Measurements from ENCODE around the gene KRTAP2-1.
"Not testable (repeated sequence)": the region's sequence is repeated elsewhere in the genome, so short reads cannot be mapped to it uniquely, and the experiment has no call there.

KRTAP2-1 gene

DNA sequence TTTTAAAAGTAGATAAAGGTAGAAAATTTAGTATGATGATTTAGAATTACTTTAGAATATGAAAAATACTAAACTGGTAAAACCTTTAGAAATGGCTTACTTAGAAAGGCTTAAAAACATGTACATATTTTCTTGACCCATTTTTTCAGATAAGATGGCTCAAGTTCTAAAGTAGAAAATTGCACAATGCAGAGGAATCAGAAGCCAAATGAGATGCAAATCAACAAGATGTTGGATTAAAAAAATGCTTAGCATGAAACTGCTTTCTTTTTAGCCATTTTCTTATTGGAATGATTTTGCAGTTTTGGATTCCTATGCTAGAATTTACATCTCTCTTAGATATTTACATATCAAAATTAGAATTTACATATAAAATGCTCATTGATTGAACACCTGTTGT lies 36.7 kb downstream of the KRTAP2-1 start:
- no peak for DNase-seq

DNA sequence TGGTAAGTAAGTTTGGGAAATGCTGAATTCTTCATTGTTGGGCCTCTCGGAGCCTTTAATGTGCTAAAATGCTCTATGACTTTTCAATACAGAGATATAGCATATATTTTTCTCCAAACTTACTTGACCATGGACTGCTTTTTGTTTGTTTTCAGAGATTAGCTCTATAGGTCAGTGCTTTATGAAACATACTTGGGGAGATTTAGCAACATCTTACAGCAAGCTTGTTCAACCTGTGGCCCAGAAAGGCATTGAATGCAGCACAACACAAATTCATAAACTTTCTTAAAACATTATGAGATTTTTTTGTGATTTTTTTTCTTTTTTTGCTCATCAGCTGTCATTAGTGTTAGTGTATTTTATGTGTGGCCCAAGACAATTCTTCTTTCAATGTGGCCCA lies 37.2 kb downstream of the KRTAP2-1 start:
- DNase-seq = no peak

DNA sequence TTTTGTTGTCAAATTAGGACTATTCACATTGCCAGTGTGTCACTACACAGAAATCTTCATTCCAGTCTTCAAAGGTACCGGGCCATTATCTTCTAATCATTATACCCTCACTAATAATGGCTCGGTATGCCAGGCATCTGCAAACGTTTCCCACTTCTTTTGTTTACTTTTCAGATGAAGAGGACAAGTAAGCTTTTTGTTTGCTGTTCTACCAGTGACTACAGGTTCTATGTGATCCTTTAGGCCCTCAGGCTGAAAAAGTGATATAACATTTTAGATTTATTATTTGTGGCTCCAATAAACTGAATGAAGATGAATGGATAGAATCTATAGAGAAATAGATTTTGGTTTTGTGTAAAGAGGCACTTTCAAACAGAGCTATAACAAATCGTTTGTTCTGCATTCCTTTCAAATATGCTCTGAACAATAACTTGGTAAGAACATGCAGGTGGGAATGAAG lies 37.8 kb downstream of the KRTAP2-1 start:
- DNase-seq = no peak

DNA sequence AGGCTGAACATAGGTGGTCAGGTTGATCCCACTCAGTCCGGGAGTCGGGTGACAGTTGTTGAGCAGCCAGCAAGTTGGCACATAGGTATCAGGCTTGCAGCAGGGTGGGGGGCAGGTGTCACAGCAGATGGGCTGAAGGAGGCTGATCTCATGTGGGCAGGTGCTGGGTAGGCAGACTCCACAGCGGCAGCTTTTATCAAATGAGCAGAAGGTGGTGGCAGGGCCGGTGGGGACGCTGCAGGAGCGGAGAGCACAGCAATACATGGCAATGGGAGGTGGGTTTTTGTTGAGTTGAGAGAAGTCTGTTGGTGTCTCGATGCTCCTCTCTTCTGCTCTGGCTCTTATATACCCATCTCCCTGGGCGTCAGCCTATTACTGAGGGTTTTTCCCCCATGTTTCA lies 38.3 kb downstream of the KRTAP2-1 start, which contains the start of gene KRTAP3-1:
KRTAP3-1 (minus strand) TSS at position 318 of the 400 bp plus-strand sequence; CDS start at position 264, 54 bp downstream.
- no peak for DNase-seq

DNA sequence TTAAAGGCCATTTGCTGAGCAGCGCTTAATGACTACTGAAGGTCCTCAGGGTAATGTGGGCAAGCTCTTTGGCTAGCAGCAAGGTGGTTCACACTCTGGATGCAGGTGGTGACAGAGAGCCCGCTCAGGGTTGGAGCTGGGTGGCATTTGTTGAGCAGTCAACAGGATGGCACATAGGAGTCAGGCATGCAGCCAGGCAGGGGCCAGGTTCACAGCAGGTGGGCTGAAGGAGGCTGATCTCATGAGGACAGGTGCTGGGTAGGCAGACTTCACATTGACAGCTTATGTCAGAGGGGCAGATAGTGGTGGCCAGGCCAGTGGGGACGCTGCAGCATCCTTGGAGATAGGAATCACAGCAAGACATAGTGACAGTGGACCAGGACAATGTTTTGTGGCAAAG lies 42.7 kb downstream of the KRTAP2-1 start:
- no peak for DNase-seq

DNA sequence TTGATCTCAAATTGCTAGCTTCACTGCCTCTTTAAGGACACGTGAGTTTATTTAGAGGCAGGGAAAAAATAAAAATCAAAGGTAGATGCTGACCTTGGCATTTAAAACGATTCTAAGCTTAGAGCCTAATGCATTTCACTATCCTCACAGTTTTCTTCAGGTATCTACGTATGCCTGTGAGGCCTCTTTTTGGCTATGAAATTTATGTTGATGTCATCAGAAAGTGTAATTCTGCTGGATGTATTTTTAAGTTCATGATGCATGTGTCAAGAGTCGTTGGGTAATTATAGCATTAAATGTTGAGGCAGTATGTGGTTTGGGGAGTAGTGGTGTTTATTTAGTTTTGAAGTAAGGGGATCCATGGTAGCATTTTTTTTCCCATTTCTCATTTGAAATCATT lies 43.2 kb downstream of the KRTAP2-1 start:
- no peak for DNase-seq

DNA sequence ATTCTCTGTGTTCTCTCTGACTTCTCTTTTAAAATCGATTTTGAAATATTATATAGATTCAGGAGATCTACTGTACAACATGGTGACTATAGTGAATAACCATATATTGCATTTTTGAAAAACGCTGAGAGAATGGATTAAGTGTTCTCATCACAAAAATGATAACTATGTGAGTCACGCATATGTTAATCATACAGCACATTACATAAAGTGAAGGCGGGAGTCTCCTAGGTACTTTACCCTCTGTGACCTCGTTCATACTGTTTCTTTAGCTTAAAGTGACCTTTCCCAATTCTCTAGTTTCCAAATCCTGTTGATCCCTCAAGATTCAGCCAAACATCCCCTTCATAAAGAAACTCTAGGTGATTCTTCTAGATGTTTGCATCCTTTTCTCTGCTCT lies 44.3 kb downstream of the KRTAP2-1 start:
- no peak for DNase-seq

DNA sequence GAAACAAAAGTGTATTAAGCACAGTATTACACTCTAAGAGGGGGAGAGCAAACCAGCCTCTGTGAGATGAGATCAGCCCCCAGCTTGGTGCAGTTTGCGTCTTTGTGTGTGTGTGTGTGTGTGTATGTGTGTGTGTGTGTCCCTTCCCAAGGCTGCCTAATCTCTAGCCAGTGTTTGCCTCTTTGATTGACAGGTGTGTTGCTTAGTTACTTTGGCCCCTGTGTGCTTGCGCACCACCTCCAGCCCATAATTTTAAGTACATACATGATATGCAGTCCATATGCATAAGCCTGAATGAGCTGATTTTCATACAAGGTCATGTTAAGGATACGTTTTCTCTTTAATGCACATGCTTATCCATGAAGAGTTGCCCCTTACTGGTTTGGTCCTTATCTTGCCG lies 45.3 kb downstream of the KRTAP2-1 start:
- no peak for DNase-seq

DNA sequence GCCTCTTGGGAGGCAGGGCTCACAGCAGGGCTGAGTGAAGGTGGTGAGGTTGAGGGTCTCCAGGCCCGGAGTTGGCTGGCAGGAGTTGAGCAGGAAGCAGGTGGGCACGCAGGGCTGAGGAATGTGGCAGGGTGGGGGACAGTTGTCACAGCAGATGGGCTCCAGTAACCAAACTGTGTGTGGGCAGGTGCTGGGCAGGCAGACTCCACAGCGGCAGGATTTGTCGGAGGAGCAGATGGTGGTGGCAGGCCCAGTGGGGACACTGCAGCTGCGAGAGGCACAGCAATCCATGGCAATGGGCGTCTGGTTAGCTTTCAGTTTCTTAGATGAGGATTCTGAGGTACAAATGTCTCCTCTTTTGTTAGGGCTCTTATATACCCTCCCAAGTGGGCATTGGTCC lies 47.6 kb downstream of the KRTAP2-1 start, which contains the start of gene KRTAP3-2:
KRTAP3-2 (minus strand) TSS at position 344 of the 400 bp plus-strand sequence; CDS start at position 291, 53 bp downstream.
- not testable (repeated sequence) for DNase-seq

DNA sequence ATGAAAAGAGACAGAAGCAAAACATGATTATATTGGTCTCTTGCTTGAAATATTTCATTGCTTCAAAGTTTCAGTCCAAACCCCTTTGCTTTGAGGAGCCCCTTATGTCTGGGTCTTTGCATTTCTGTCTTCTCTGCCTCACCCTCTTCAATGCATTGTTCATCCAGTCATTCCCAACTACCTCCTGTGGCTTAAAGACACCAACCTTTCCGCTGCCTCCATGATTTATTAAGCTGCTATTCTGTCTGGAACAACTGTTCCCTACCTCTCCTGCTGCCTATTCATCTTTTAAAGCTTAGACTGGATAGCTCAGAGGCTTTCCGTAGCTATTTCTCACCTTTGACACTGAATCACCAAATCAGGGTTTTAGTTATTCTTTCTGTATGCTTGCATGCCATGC lies 49.8 kb downstream of the KRTAP2-1 start:
- DNase-seq = no peak

DNA sequence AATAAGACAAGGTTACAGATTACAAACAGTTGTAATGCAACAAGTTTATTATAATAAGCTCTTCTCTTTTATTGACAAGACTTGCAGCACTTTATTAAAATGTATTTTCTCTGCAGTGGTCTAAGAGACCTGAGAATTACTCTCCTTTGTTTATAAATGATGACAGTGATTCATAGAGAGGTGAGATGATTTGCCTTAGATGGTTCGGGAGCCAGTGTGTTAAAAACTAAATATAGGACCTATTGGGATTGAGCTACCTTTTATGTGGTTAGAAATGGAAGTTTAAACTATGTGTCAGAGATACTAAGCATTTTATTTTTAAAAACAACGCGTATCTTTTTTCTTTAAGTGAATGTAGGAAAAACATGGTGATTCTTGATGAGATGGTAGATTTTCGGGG lies 50.3 kb downstream of the KRTAP2-1 start:
- DNase-seq = no peak
